Measurements from ENCODE around the gene SETD1B. TPM values are rescaled to one million over a fixed set of nuclear protein-coding genes. Genes with fewer than 3 reads are reported as not detected.
"Not testable (repeated sequence)": the region's sequence is repeated elsewhere in the genome, so short reads cannot be mapped to it uniquely, and the experiment has no call there.

SETD1B gene
- total RNA-seq, 2 donors from 2014 or later = 9.3 to 11.9 TPM

DNA sequence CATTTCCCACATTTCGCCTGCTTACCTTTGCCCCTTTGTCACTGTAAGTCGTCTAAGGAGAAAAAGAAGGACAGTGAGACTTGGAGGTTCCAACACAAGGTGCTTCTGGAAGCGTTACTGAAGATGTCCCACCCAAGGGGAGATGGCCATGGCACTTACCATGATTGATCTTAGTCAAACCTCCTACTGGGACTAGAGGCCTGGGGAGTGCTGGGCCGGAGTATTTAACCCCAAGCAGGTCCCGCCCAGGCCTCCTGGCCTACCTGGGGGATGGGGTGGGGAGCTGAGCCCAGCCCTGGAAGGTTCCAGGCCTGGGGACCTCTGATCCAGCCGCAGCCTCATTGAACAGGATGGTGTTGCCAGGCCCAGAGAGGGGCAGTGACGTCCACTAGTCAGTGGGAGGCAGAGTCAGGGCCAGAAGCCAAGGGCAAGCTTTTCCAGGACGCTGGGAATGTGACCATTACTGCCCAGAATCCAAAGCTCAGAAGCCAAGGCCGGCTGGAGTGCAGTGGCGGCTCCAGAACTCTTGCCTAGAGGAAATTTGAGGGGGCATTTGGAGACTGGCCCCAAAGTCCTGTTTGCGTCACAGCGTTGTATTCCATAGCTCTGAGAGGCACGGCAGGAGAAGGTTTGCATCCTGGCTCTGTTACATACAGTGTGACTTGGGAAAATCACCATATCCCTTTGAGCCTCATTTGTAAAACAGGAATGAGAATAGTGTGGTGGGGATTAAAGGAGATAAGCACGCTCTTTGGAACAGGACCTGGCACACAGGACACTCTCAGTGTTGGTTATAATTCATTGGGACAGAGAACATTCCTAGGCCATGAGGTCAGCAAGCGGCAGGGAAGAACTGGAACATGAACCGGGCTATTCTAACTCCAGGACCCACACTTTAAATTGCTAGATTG is 55.1 kb downstream of the SETD1B start, which contains the start of gene HPD:
Gene HPD, minus strand, starts transcription at position 198 of the 911 bp plus-strand sequence. Its CDS starts 36 bp downstream, at position 162.
- DNase-seq (peak; percentile 84), ATAC-seq (peak; percentile 88 to 93)
- intact Hi-C loops (cut with DNase I) = no loop called here

DNA sequence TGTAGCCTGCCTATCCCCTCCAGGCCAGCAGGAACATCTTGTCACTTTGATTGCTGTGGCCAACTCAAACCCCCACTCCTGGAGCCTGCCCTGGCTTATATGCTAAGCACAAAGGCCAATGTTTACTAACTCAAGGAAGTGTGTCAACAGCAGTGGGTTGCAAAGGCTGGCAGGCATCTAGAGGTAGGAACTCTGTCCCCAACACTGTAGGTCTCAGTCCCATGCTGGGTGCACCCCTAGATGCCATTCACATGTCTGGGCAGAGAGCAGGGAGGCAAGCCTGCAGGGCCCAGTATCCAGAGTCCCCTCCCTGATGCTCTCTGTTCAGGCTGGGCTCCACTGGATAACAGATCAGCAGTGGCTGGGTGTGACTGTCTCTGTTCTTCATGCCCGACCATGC is 56.4 kb downstream of the SETD1B start:
- ATAC-seq (no peak), DNase-seq (no peak)
- intact Hi-C loops (cut with DNase I) = no loop called here

DNA sequence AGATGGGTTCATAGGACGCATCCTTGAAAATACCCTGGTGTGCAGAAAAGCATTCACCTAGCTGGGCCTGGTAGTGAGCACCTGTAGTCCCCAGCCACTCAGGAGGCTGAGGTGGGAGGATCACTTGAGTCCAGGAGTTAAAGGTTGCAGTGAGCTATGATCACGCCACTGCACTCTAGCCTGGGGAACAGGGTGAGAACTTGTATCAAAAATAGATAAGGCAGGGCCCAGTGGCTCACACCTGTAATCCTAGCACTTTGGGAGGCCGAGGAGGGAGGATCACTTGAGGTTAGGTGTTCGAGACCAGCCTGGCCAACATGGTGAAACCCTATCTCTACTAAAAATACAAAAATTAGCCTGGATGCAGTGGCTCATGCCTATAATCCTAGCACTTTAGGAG is 56.9 kb downstream of the SETD1B start:
- ATAC-seq; intact Hi-C loops (cut with DNase I); DNase-seq: not testable (repeated sequence)

DNA sequence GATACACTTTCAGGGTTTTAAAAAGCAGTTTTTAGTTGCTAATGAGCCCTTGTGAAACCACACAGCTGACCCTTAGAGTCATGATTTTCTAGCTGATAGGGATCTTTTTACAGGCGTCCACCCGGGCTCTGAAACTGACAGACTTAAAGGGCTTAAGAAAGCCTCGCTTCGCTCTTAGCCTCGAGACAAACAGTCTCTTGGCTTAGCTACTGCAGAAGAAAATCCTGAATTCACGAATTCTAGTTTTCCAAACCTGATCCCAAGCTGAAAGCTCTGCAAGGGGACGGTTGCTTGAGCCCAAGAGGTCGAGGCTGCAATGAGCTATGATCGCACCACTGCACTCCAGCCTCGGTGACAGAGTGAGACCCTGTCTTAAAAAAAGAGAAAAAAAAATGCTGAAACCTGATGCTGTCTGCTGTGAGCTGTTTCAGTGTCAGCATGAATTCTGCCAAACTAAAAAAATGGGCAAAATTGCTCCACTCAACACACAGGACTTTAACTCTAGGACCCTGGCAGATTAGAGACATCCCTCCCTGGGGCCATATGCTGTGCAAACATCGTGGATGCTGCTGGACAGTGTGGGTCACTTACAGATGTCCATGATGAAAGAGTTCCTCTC is 57.9 kb downstream of the SETD1B start:
- intact Hi-C loops (cut with DNase I) = no loop called here
- ATAC-seq (no peak), DNase-seq (no peak)

DNA sequence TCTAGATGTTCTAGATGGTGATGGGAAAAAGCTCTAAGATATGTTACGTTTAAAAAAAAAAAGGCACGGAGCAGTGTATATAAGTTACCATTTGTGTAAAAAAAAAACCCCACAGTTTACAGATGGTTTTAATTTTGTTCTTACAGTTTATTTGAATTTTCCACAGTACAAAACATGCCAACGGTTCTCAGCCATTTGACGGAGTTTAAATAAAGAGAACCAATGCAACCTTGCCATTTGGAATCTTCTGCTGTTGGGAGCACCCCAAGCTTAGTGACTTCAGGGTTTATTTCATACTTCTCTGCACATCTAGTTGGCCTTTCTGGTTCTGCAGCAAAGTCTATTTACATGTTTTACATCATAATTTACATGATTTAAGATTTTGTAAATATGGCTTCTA is 62.5 kb downstream of the SETD1B start:
- intact Hi-C loops (cut with DNase I) = no loop called here
- DNase-seq (no peak), ATAC-seq (no peak)

DNA sequence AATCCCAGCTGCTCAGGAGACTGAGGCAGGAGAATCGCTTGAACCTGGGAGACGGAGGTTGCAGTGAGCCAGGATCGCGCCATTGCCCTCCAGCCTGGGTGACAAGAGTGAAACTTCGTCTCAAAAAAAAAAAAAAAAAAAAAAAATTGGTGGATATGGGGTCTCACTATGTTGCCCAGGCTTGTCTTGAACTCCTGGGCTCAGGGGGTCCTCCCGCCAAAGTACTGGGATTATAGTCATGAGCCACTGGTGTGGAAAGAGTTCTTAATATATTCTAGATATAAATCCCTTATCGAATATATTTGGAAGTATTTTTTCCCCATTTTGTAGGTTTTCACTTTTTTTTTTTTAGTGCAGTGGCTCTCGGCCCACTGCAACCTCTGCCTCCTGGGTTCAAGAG is 65.4 kb downstream of the SETD1B start:
- DNase-seq; ATAC-seq; intact Hi-C loops (cut with DNase I): not testable (repeated sequence)

DNA sequence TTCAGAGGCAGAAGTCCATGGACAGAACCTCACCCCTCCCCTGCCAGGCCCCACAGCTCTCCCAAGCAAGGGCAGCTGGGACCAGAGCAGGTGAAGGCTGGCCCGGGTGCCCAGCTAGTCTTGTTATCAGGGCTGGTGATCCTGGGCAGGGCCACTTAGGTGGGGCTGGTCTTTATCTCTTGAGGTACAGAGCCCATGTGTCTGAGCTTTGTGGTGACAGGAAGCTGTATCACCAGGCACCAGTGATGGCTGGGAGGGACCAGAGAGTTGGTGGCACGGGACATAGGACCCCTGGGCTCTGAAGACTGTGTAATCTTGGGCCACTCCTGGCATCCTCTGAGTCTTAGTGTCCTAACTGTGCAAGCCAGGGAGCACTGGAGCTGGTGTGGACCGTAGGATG is 67.7 kb downstream of the SETD1B start:
- DNase-seq (no peak), ATAC-seq (no peak)
- intact Hi-C loops (cut with DNase I) = no loop called here

DNA sequence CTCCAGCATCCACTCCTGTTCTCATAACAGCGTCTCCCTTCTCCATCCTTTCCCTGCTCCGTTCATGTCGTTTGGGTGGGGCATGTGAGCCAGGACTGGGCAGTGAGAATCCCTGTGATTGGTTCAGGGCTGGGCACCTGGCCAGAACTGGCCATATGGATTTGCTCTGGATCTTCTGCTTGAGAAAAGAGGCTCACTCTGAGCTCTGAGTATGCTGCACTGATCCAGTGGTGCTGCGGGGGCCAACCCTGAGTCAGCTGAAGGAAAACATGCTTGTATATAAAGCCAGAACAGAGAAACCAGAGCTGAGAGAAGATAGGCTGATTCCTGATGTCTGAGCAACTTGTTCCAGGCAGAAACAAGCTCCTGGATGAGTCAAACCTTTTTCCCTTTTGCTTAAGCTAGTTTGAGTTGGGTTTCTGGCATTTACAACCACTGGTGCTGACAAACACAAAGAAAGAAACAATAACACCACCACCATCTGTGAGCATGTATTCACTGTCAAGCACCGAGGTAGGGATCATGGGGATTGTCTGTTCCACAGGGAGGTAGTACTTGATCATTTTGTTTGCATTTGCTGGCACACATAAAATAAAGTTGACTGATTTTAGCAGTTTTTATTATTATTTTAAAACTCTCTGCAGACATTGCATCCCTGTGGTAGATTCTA is 68.9 kb downstream of the SETD1B start:
- intact Hi-C loops (cut with DNase I) = no loop called here
- ATAC-seq = peak; percentile 30 to 89
- peak; percentile 55 for DNase-seq

DNA sequence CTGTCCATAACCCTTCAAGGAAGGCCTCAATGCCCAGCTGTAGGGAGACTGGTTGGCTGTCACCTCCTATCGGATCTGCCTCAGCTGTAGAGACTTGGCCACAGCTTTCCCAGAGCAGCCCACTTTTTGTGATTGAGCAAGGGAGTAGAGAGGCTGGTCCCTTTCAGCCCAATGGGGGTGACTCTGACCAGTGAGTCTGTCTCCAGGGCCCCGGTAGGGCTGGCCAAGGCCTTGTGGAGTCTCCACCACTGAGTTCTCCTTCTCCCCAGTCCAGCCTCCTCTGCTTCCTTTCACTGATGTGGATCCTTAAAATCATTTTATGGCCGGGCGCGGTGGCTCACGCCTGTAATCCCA is 69.4 kb downstream of the SETD1B start:
- intact Hi-C loops (cut with DNase I) = no loop called here
- peak; percentile 74 for ATAC-seq
- peak; percentile 35 for DNase-seq

DNA sequence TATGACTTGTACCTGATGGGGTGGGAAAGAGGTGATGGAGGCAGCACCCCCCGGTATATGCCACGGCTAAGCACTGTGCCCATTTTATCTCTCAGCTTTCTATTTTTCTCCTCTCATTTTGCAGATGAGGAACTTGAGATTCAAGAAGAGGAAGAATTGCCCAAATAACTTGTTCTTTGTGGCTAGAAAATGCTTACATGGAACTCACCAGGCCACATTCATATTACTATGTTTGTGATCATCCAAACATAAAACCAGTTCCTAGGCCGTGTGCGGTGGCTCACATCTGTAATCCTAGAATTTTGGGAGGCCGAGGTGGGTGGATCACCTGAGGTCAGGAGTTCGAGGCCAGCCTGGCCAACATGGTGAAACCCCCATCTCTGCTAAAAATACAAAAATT is 70.3 kb downstream of the SETD1B start:
- DNase-seq = no peak
- no peak for ATAC-seq
- intact Hi-C loops (cut with DNase I) = no loop called here

DNA sequence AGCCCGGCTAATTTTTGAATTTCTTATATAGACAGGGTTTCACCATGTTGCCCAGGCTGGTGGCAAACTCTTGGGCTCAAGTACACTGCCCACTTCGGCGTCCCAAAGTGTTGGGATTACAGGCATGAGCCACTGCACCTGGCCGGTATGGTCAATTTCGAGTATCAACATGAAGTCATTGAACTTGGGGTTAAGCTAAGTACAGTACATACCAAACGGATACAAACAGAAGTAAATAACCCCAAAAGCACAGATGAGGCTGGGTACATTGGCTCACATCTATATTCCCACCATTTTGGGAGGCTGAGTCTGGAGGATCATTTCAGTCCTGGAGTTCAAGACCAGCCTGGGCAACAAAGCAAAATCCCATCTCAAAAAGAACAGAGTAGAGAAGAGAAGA is 71.8 kb downstream of the SETD1B start:
- ATAC-seq = no peak
- intact Hi-C loops (cut with DNase I) = no loop called here

DNA sequence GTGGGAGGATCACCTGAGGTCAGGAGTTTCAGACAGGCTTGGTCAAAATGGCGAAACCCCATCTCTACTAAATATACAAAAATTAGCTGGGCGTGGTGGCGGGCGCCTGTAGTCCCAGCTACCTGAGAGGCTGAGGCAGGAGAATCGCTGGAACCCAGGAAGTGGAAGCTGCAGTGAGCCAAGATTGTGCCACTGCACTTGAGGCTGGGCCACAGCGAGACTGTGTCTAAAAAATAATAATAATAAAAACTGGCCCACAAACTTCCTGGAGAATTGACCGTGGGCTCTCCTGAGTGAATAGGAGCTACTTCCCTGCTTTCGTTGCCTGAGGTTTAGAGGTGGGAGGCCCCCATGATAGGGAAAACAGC is 72.3 kb downstream of the SETD1B start:
- DNase-seq; ATAC-seq; intact Hi-C loops (cut with DNase I): not testable (repeated sequence)

More for the DNA sequence above, 71.8 kb downstream of the SETD1B start:
- no peak for DNase-seq

Other genes with a start within 250 kb of the SETD1B start
- gene KDM2B, start 223.0 kb upstream of the SETD1B start, total RNA-seq = 10 to 100 TPM; 11.2 to 14.7 TPM
- gene ORAI1, start 177.5 kb upstream of the SETD1B start, total RNA-seq = 10 to 100 TPM; 11.7 to 12.9 TPM
- gene MORN3, start 134.4 kb upstream of the SETD1B start, total RNA-seq = under 1 TPM; 0.09 to 0.21 TPM
- 10 to 100 TPM in 1 of 2 donors, 1 to 10 TPM in 1; 8.5 to 10.2 TPM for gene TMEM120B, start 91.3 kb upstream of the SETD1B start, total RNA-seq
- gene RHOF, start 10.3 kb upstream of the SETD1B start, total RNA-seq = 10 to 100 TPM; 14.7 to 25.1 TPM
- 1 to 10 TPM; 1.8 to 2.9 TPM for gene HPD, start 54.9 kb downstream of the SETD1B start, total RNA-seq
- 10 to 100 TPM; 33.2 to 34.1 TPM for gene PSMD9, start 84.8 kb downstream of the SETD1B start, total RNA-seq
- gene CFAP251, start 114.6 kb downstream of the SETD1B start, total RNA-seq = 1 to 10 TPM in 1 of 2 donors, under 1 TPM in 1; 0.77 to 1.3 TPM
- 10 to 100 TPM in 1 of 2 donors, 1 to 10 TPM in 1; 9.8 to 11.3 TPM for gene BCL7A, start 217.9 kb downstream of the SETD1B start, total RNA-seq